HG02610 (cell line): ENCODE results near the gene AMELX.

Source experiments
- ATAC-seq: cut with Tn5 transposase; IDR thresholded peaks from one replicate; pipeline ENCODE4 v1.9.1; 2021; ENCODE audit warnings: mild to moderate bottlenecking, moderate library complexity; ENCODE audit not compliant: unreplicated experiment

The AMELX gene

GRCh38 chrX:11305641-11306040, 12.4 kb downstream of the AMELX start:
- ATAC-seq: no peak

DNA sequence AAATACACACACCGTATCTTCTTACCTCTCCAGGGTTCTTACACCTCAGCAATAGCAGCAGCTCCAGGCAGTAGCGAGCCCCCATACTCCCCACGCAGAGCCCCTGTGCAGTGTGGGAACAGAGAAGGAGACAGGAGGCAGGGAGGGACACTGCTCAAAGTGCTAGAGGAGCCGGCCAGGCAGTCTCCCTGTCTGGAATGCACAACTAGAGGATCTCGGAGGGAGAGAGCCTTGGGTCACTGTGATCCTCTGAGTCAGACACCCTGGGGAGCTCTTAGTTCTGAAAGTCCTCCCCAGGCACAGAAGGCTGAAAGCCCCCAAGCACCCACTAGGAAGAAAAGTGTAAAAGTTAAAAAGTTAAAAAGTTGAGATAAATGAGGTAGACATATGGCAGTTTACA, 16.0 kb downstream of the AMELX start:
- ATAC-seq: no peak

GRCh38 chrX:11311706-11312105, 18.5 kb downstream of the AMELX start:
- ATAC-seq: no peak

- ATAC-seq: no peak
Measured at GRCh38 chrX:11319806-11320520, 26.8 kb downstream of the AMELX start.

DNA sequence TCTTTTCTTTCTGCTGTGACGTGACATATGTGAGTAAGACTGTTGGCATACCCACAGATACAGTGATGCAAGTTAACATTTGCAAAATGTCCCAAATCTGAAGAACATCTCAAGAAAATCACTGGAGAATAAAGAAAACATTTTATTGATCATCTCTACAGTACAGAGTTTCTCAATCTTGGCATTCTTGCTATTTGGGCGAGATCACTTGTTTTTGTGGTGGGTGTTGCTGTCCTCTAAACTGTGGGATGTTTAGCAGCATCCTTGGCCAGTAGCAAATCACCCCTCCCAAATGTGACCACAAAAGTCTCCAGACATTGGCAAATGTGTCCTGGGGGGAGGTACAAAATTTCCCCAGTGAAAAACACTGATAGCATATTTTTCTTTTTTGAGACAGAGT, 28.8 kb downstream of the AMELX start:
- no peak for ATAC-seq

GRCh38 chrX:11328134-11328533, 34.9 kb downstream of the AMELX start:
- ATAC-seq: no peak

GRCh38 chrX:11329021-11329420, 35.8 kb downstream of the AMELX start:
- no peak for ATAC-seq

DNA sequence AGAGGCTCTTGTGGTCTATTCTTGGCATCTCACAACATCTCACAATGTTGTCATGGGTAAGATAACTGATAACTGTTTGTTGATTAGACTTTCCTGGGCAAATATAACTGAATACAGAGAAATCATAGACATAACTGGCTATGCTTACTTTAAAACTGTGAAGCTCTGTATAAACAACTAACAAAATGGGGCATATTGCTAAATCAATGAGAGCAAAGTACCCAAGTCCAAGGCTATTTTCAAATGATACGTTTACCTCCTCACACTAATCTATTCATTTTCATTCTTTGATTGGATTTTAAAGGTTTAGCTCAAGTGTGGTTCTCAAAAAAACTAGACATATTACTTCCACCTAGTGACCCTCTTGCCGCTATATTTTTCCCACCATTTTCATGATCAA, 38.6 kb downstream of the AMELX start:
- ATAC-seq: no peak

GRCh38 chrX:11334165-11334564, 41.0 kb downstream of the AMELX start:
- no peak for ATAC-seq

- ATAC-seq: no peak
Measured at GRCh38 chrX:11336201-11336600, 43.0 kb downstream of the AMELX start.

- no peak for ATAC-seq
Measured at GRCh38 chrX:11337292-11338009, 44.2 kb downstream of the AMELX start.

GRCh38 chrX:11341274-11342201, 48.3 kb downstream of the AMELX start:
- peak; percentile 63 for ATAC-seq

- no peak for ATAC-seq
Measured at GRCh38 chrX:11342673-11343072, 49.5 kb downstream of the AMELX start.

- ATAC-seq: no peak
Measured at GRCh38 chrX:11346121-11346682, 53.0 kb downstream of the AMELX start.

GRCh38 chrX:11347300-11347699, 54.1 kb downstream of the AMELX start:
- no peak for ATAC-seq

DNA sequence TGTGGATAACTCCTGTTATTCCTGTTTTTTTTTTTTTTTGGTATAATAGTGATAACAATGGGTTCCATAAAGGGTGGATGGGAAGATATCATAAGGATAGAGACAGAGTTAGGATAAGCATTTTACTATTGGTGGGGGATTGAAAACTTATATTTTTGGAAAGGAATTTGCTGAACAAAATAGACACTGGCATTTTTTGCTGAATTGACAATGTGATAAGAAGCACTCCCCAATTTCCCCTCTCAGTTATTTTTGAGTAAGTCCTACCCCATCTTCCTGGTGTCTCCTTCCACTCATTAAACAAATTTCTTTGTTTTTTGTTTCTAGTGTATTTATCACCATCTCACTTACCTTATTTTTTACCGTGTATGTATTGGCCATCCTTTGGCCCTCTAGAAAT, 55.8 kb downstream of the AMELX start:
- ATAC-seq: no peak

- ATAC-seq: no peak
Measured at GRCh38 chrX:11349661-11350337, 56.6 kb downstream of the AMELX start.
